Upper lobe of left lung (tissue), 4 donors: Measurements from ENCODE around the gene ALS2.

ENCODE experiments used
- CTCF ChIP-seq, 6 experiments: fragments of 450-650 bp in 4 of 6; fragments of 200-600 bp in 2 of 6; sonication (generic) in 2 of 6; IDR thresholded peaks; one replicate each; pipeline ENCODE4 v1.5.1; 2016 to 2019; ENCODE audit warnings: antibody characterized with exemption in 6 of 6
- EP300 ChIP-seq, 4 donors: sonication (generic); formaldehyde crosslinking; IDR thresholded peaks; one replicate each; pipeline ENCODE4 v1.5.1; 2017; ENCODE audit warnings: antibody characterized with exemption in 4 of 4, control low read depth in 2 of 4

DNA sequence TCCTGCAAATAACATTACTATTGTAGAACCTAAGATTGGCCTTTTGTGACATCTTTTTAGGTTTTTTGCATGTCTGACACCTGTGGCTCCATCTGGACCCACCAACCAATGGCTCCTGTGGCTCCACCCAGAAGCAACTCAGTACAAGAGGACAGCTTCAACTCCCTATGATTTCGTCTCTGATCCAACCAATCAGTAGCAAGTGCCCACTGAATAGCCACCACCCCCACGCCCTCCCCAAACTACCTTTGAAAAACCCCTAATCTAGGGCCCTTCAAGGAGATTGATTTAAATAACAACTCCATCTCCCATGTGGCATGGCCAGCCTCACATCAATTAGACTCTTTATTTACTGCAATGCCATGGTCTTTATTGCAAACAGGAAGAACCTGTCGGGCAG is 105.9 kb downstream of the ALS2 start:
- TF ChIP-seq EP300 (IDR thresholded peaks at IDR 0.05): no peak
- TF ChIP-seq CTCF (IDR thresholded peaks at IDR 0.05): no peak
